ENCODE measurements around the gene TNPO3. TPM values are rescaled to one million over a fixed set of nuclear protein-coding genes. Genes with fewer than 3 reads are reported as not detected.

The TNPO3 gene
- total and polyA plus RNA-seq, 12 donors = 8.0 to 37.7 (median 29.6) TPM

GRCh38 chr7:129013048-129013724 is 41.7 kb downstream of the TNPO3 start:
- Histone ChIP-seq H3K27ac (no peak overlapping the region), H3K27me3 (no peaks in the 10 kb centered on the region), H3K4me3 (no peak overlapping the region), H3K4me1 (peaks cover 0 to 23% (median 5%) of the 10 kb centered on the region in 9 donors), H3K9me3 (no peaks in the 10 kb centered on the region), H3K36me3 (peaks cover 0 to 91% (median 26%) of the 10 kb centered on the region in 9 donors)
- ATAC-seq (no peak), DNase-seq (no peak)
- WGBS, 2 donors = 91 to 97% methylated on average over 4 of the region's 4 CpGs
- TF ChIP-seq CTCF (IDR thresholded peaks at IDR 0.05) = no peak
- intact Hi-C loops (cut with DNase I) = no loop called here

GRCh38 chr7:129012641-129013040 is 42.3 kb downstream of the TNPO3 start:
- TF ChIP-seq CTCF (IDR thresholded peaks at IDR 0.05) = no peak
- no peak overlapping the region for H3K27ac ChIP-seq
- no peaks in the 10 kb centered on the region for H3K27me3 ChIP-seq
- peaks cover 0 to 91% (median 26%) of the 10 kb centered on the region in 9 donors for H3K36me3 ChIP-seq
- 98 to 100% methylated on average over 1 of the region's 1 CpG for WGBS, 2 donors
- H3K4me1 ChIP-seq = peaks cover 0 to 23% (median 5%) of the 10 kb centered on the region in 9 donors
- ATAC-seq (no peak), DNase-seq (no peak)
- intact Hi-C loops (cut with DNase I) = no loop called here
- no peak overlapping the region for H3K4me3 ChIP-seq
- no peaks in the 10 kb centered on the region for H3K9me3 ChIP-seq

GRCh38 chr7:129010075-129010474 is 44.8 kb downstream of the TNPO3 start:
- H3K9me3 ChIP-seq = no peaks in the 10 kb centered on the region
- peak in 1 of 8 donors; percentile 56 for ATAC-seq
- H3K27ac ChIP-seq = no peak overlapping the region
- intact Hi-C loops (cut with DNase I) = no loop called here
- no peak overlapping the region for H3K4me3 ChIP-seq
- no peaks in the 10 kb centered on the region for H3K27me3 ChIP-seq
- WGBS, 2 donors = 63 to 65% methylated on average over 3 of the region's 3 CpGs
- DNase-seq = no peak
- peaks cover 0 to 88% (median 20%) of the 10 kb centered on the region in 9 donors for H3K36me3 ChIP-seq
- no peak for TF ChIP-seq CTCF (IDR thresholded peaks at IDR 0.05)
- H3K4me1 ChIP-seq = peaks cover 0 to 23% (median 5%) of the 10 kb centered on the region in 9 donors

GRCh38 chr7:129009437-129009836 is 45.5 kb downstream of the TNPO3 start:
- 83 to 86% methylated on average over 3 of the region's 3 CpGs for WGBS, 2 donors
- intact Hi-C loops (cut with DNase I) = loop anchor here in 1 of 10 donors (10.0 kb wide), 1 partner anchor 85 kb away; no protein-coding TSS in a partner anchor
- DNase-seq (no peak), ATAC-seq (no peak)
- H3K27ac ChIP-seq = no peak overlapping the region
- H3K4me3 ChIP-seq = no peak overlapping the region
- peaks cover 0 to 22% (median 5%) of the 10 kb centered on the region in 9 donors for H3K4me1 ChIP-seq
- no peak for TF ChIP-seq CTCF (IDR thresholded peaks at IDR 0.05)
- peaks cover 0 to 88% (median 13%) of the 10 kb centered on the region in 9 donors for H3K36me3 ChIP-seq
- no peaks in the 10 kb centered on the region for H3K9me3 ChIP-seq
- no peaks in the 10 kb centered on the region for H3K27me3 ChIP-seq
